ENCODE results near the gene ZDHHC13.
"Not testable (repeated sequence)": the region's sequence is repeated elsewhere in the genome, so short reads cannot be mapped to it uniquely, and the experiment has no call there.

Gene ZDHHC13

DNA sequence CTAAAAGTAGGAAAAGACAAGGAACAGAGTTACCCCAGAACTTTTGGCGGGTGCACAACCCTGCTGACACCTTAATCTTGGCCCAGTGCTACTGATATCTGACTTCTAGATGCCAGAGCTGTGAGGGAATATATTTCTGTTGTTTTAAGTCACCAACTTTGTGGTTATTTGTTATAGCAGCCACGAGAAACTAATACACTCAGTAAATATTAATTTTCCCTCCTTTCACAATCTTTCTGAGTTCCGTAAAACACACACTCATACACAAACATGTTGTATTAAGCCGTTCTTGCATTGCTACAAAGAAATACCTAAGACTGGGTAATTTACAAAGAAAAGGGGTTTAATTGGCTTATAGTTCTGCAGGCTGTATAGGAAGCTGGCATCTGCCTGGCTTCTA, 16.1 kb upstream of the ZDHHC13 start:
- no peak for DNase-seq

DNA sequence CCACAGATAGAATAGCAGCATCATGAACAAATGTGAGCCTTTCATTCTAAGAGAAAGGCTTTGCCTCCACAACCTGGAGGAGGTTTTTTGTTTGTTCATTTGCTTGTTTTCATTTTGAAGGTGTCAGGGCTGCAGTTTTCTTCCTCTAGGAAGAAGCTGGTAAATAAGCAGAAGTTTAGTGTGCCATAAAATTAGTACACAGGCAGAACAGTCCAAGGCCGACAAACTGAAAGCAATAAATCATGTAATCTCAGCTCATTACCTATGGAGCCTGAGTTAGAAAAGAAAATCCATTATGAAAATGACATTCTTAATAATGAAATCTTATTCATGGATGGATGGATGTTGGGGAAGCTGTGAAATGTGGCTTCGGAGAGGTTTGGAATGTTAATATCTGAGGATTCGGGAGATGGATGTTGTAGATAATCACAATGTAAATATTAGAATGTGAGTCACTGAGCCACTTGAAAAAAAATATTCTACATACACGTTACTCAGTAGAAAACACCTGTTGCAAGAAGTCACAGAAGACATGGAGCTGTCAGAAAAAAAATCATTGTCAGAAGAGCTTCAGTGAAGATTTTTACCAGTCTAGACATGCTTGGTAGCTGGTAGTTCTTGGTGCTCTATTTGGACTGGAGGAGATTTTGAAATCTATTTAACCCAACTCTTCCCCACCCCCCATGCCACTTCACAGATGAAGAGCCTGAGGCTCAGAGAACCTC, 15.0 kb upstream of the ZDHHC13 start:
- DNase-seq, result no peak

GRCh38 chr11:19102521-19102900, 14.5 kb upstream of the ZDHHC13 start:
- DNase-seq, result no peak

- DNase-seq, result no peak
Measured at GRCh38 chr11:19105011-19105410, 12.0 kb upstream of the ZDHHC13 start.

DNA sequence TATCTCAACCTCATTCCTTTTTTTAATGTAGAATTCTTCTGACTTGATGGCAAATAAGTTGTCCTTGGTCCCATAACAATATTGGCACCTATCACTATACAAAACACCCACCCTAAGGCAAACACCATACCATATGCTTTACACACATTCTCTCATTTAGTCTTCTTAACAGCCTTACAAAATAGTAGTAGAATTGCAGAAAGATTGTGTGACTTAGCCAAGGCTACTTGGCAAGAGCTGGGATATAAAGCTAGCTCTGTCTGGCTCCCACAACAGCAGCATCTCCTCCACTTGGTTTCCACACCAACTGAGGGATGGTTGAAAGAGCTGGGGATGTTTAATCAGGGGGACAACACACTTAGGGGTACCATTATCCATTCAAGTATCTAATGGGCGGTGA, 9.8 kb upstream of the ZDHHC13 start:
- DNase-seq, result no peak

DNA sequence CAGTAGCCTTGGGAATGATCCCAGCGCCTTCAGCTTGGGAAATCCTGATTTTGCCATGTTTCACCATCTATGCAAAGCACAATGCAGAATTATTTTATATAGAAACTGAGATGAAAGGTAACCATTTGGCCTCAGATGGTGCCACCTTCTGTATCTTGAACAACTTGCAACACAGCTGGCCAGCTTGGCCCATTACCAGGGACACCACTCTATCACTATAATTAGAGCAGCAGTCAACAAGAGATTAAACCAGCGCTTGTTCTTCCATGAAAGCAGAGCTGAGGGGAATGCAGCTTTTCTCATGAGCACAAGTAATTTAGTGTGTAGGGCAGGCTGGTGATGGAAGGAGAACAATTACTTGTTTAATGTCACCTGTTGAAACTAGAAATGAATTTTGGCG, 6.7 kb upstream of the ZDHHC13 start:
- no peak for DNase-seq

DNA sequence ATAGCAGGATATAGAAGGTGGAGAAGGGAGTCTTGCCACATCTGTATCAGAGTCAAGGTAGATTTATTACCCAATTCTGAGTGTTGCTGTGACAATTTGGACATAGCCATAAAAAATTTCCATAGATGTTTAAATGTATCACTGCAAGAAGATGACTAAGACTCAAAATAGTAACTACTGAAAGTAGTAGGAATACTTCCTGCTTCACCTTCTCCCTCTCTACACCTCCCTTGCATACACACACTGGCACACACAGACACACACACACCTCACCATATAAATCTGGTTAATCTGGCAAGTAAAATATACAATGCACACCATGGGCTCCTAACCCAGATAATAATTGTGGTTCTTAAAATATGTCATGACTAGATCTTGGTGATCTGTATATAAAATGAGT, 5.2 kb upstream of the ZDHHC13 start:
- DNase-seq, result no peak

- DNase-seq, result no peak
Measured at GRCh38 chr11:19116276-19116970, 545 bp upstream of the ZDHHC13 start.

GRCh38 chr11:19117760-19118097, 761 bp downstream of the ZDHHC13 start:
- no peak for DNase-seq

DNA sequence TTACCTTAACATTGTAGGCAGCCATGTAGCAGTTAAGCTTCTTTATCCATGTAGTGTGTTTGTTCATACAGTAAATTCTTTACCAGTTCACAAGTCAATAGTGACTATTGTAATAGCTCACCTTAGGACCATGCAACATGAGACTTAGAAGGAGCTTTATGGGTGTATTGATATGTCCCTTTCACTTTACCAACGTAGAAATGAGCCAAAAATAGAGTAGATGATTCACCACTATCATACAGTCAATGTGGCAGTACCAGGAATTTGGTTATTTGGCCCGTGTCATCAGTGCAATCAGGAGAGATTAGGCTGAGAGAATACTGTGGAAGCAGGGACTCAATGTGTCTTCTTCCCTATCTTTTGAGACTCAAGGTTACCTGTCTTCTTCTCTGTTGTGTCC, 4.7 kb downstream of the ZDHHC13 start:
- DNase-seq, result no peak

GRCh38 chr11:19122960-19123615, 6.1 kb downstream of the ZDHHC13 start:
- DNase-seq, result no peak

DNA sequence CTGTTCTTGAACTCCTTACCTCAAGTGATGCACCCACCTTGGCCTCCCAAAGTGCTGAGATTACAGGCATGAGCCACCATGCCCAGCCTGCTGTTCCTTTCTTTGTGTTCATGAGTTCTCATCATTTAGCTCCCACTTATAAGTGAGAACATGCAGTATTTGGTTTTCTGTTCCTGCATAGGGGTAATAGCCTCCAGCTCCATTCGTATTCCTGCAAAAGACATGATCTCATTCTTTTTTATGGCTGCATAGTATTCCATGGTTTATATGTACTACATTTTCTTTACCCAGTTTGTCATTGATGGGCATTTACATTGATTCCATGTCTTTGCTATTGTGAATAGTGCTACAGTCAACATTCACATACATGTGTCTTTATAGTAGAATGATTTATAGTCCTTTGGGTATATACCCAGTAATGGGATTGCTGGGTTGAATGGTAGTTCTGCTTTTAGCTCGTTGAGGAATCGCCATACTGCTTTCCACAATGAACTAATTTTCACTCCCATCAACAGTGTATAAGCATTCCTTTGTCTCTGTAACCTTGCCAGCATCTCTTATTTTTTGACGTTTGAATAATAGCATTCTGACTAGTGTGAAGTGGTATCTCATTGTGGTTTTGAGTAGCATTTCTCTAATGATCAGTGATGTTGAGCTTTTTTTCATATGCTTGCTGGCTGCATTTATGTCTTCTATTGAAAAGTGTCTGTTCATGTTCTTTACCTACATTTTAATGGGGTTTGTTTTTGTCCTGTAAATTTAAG, 9.8 kb downstream of the ZDHHC13 start:
- DNase-seq, result not testable (repeated sequence)

DNA sequence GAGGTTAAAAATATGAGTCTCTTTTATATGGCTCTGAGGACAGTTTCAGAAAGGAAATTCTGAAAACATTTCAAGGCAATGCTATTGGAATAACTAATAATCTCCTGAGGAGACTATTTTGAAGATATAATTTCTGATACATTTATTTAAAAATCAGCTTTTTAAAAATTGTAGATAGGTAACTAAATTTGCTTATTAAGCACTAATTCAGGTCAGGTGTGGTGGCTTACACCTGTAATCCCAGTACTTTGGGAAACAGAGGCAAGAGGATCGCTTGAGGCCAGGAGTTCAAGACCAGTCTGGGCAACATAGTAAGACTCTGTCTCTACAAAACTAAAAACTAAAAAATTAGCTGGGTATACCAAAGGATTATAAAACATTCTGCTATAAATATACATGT, 17.0 kb downstream of the ZDHHC13 start:
- DNase-seq, result no peak

- DNase-seq, result not testable (repeated sequence)
Measured at GRCh38 chr11:19136884-19137283, 19.9 kb downstream of the ZDHHC13 start.

DNA sequence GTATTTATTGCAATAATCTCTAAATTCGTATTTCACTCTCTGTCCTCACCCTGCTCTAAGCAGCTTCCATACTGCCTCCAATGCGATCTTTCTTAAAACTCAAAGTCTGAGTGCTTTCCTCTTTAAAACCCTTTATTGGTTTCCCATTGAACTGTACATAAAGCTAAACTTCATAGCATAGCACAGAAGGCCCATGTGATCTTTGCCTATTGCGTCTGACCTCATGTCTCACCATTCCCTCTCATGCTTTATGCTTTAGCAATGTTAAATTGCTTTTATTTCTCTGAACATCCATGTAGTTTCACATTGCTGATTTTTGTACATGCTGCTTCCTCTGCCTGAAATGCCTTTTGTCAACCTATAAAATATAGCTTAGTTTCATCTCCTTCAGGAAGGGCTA, 28.4 kb downstream of the ZDHHC13 start:
- no peak for DNase-seq

DNA sequence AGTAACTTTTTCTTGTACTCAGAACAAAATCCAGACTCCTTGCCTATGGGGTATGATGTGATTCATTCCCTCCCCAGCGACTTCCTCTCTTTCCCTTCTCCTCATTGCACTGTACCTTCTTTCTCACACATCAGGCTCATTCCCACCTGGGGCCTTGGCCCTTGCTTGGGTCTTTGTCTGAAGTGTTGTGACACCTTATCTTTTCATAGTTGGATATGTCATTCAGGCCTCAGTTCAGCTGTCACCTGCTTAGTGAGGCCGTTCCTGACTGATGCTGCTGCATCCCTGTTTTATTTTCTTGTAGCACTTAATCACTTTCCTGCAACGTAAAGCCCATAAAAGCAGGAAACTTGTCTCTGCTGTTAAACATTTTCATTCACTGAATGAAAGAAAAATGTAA, 39.9 kb downstream of the ZDHHC13 start:
- no peak for DNase-seq

- no peak for DNase-seq
Measured at GRCh38 chr11:19160847-19161246, 43.9 kb downstream of the ZDHHC13 start.

DNA sequence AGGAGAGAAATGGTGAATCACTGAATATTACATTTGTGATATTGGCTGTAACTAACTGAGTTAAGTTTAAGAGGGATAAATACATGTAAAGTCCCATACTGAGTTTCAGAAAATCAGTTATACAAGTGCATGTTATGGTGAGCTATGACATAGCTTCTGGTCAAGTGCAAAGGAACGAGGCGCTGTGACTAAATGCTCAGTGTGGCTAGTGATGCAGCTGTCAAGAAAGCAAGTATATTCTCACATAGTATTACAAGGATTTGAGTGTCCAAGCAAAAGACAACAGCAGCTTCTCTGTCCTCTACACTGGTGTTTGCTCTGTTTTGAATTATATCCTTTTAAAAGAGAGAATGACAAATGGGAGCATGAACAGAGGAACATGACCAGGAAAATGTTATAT, 44.7 kb downstream of the ZDHHC13 start:
- no peak for DNase-seq

DNA sequence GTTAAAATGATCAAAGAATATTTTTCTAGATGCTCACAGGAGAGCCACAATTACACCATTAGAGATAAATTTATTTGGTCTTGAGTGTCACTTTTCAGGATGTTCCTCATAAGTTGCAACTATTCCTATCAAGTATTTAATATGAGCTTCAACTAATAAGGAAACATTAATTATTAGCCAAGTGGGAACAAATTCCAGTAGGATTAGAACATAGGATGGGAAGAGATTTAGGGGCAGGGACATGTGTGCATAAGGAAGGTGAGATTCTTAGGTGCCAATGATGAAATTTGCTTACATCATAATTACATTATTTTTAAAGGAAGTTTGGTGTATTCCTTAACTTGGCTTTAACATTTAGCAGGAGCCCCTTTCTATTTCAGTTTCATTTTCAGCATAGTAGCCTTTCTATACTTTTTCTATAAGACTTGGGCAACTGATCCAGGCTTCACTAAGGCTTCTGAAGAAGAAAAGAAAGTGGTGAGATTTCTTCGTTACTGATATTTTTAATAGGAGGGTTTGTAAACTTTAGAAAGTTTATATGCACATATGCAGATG, 46.1 kb downstream of the ZDHHC13 start:
- no peak for DNase-seq

- DNase-seq, result no peak
Measured at GRCh38 chr11:19163617-19164016, 46.6 kb downstream of the ZDHHC13 start.

DNA sequence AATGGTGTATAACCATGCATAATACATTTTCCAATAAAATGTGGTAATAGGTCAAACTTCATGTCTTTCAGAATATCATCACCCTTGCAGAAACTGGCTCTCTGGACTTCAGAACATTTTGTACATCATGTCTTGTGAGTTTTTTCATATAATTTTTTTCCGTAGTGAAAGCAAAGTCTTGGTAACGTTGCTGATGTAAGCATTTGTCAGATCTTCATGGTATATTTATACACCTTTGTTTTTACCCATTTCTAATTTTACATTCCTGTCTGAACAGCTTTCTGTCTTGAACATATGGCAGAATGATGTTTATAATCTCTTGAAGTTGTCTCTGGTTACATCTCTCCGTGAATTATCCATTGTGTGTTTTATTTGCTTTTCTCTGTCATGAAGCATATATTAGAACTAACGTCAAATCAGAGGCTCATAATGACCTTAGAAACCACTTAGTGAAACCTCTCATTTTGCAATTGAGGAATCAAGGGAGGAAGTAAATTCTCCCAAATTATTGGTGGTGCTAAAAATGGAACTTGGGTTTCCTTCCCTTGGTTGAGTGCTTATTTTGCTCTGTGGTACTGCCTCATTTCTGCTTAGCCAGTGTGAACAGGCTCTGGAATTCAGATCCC, 47.4 kb downstream of the ZDHHC13 start:
- DNase-seq, result no peak

DNA sequence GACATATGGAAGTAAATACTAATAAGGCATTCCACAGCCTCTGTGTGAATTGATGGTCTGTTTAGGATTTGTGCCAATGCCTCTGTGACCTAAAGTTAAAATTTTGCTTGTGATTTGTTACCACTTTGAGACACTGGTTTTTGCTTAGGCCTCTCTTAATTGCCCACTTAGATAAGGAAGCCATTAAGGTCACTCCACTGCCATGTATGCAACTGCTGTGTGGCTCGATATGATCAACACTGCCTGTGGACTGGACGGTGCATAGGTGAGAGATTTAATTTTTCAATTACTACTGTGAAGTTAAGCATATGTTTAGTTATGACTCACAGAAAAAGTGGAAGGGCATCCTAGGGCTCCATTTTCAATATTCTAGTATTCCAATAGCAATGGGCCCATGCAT, 47.9 kb downstream of the ZDHHC13 start:
- DNase-seq, result no peak

- DNase-seq, result no peak
Measured at GRCh38 chr11:19168090-19168489, 51.1 kb downstream of the ZDHHC13 start.
